GM19438 (cell line): ENCODE measurements around the gene PTPRS.
"Not testable (repeated sequence)": the region's sequence is repeated elsewhere in the genome, so short reads cannot be mapped to it uniquely, and the experiment has no call there.

Source experiments
- ATAC-seq: cut with Tn5 transposase; IDR thresholded peaks from one replicate; pipeline ENCODE4 v1.9.1; 2021; ENCODE audit warnings: low read depth; ENCODE audit not compliant: unreplicated experiment

PTPRS gene

DNA sequence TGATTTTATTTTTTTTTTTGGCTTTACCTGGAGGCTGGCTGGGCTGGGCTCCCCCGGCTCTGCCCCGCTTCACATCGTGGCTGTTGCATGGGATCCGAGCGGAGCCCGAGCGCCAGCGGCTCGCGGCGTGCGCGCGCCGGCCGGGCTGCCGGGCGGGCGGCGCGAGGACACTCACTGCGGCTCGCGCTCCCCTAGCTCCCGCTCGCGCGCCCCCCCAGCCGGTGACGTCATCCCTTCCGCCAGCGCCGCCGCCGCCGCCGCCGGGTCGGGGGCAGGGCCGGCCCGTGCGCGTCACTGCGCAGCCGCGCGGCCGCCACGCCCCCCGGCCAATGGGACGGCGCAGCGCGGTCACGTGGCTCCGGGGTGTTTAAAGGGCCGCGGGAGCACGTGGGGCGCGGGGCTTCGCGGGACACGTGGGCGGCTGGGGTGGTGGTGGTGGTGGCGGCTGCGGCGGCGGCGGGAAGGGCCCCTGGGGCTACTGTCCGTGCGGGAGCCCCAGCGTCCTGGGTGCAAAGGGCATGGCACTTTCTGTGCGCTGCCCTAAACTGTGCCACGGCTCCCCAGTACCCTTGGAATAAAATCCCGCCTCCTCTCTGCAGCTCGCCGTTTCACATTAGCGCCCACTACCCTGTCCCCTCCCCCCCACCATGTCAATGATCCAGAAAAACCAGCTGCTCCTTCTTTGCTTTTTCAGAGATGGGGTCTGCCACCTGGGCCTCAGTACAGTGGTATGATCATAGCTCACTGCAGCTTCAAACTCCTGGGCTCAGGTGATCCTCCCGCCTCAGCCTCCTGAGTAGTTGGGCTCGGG, at the start of gene PTPRS:
Gene PTPRS, minus strand, starts transcription at position 176 of the 811 bp plus-strand sequence. CDS start 54,672 bp downstream, outside the sequence.
- peak; percentile 58 for ATAC-seq

DNA sequence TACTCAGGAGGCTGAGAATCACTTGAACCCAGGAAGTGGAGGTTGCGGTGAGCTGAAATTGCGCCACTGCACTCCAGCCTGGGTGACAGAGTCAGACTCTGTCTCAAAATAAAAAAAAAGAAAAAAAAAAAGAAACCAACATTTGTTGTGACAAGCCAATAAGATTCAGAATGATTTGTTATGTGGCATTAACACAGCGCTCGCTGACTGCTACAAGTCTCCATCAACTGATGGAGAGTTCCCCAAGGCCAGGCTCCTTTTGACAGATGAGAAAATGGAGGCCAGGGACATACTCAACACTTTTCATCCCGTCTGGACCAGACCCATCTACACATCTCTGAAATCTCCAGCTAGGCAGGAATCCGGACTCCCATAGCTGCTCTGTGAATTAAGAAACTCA, 48.7 kb upstream of the PTPRS start:
- no peak for ATAC-seq

DNA sequence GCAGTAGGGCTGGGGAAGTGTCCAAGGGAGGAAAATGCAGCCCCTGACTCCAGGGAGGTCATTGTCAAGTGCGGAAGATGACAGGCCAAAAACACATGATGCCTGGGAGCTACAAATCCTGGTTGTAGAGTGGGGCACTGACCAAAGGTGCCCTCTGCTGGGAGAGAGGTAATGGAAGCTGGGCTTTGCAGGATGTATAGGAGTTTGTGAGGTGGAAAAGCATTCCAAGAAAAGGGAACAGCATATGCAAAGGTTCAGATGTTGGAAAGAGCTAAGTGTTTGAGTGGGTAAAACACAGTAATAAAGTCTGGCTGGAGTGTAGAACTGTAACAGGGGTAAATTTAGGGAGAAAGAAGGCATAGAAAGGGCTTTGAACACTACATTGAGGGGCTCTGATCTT, 46.9 kb upstream of the PTPRS start:
- ATAC-seq = no peak

DNA sequence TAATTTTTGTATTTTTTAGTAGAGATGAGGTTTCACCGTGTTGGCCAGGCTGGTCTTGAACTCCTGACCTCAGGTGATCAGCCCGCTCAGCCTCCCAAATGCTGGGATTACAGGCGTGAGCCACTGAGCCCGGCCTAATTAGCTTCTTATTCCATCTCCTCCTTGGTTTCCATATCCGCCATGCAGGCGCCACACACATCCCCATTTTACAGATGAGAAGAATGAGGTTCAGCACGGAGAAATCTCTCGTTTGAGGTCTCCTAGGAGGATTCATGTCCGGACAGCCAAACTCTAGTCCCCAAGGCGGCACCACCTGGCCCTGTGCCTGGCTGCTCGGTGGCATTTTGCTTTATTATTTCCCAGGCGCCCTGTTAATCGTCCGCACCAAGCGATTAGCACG, 46.2 kb upstream of the PTPRS start:
- no peak for ATAC-seq

DNA sequence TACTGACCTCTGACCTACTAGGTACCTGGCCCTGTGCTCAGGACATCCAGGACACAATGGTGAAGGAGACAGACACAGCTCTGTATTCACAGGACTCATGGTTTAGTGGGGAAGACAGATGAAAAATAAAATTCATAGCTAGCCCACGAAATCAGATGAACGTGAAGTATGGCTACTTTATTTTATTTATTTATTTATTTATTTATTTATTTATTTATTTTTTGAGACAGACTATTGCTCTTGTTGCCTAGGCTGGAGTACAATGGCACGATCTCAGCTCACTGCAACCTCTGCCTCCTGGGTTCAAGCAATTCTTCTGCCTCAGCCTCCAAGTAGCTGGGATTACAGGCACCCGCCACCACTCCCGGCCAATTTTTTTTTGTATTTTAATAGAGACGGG, 40.6 kb upstream of the PTPRS start:
- ATAC-seq = not testable (repeated sequence)

DNA sequence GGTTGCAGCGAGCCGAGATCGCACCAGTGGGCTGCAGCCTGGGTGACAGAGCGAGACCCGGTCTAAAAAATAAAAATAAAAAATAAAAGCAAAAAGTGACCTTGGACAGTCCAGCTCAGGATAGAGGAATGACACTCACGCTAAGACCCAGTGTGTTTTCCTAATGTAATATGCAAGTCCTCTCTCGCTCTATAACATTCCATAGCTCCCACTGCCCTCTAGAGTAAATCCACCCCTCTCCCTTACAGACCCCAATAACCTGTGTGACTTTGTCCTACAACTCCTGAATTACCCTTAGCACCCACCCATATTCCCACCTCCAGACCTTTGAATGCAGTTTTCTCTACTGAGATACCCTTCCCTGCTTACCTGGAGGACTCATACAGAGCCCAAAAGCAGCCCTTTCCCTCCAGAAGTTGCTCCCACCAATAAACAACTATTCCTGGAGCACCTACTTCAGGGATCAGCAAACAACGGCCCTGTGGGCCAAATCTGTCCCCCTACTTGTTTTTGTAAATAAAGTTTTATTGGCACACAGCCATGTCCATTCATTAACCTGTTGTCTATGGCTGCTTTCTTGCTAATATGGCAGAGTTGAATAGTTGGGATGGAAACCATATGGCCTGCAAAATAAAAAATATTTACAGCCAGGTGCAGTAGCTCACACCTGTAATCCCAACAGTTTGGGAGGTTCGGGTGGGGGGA, 39.8 kb upstream of the PTPRS start:
- no peak for ATAC-seq

DNA sequence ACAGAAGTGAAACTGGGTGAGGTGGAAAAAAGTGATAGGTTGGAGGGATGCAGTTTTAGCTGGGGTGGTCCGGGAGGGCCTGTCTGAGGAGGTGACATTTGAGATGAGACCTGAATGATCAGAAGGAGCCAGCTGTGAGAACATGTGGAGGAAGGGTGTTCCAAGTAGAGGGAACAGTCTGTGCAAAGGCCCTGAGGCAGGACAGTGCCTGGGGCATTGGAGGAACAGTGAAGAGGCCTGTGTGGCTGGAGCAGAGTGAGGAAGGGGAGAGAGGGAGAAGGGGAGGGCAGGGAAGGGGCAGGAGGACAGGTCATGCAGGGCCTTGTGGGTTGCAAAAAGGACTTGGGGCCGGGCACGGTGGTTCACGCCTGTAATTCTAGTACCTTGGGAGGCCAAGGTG, 36.3 kb upstream of the PTPRS start:
- no peak for ATAC-seq

DNA sequence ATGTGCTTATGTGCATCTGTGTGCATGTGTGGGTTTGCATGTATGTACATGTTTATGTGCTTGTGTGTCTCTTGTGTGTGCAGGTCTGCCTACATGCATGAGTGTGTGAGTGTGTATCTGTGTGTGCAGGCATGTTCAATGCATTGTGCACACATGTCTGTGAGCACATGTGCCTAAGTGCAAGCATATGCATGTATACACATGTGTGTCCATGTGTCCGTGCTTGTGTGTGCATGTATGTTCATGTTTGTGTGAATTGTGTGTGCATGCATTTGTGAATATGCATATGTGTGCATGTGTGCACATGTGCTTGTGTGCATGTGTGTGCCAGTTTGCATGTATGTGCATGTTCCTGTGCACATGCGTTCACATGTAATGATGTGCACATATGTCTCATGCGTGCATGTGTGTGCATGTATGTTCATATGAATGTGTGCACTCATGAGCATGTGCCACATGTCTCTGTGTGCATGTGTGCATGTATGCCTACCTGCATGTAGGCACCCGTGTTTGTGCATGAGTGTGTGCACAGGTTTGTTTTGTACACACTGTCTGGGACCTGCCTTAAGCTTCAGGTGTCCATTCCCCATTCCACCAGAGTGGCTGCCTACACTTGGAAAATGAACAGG, 32.1 kb upstream of the PTPRS start:
- ATAC-seq = no peak

DNA sequence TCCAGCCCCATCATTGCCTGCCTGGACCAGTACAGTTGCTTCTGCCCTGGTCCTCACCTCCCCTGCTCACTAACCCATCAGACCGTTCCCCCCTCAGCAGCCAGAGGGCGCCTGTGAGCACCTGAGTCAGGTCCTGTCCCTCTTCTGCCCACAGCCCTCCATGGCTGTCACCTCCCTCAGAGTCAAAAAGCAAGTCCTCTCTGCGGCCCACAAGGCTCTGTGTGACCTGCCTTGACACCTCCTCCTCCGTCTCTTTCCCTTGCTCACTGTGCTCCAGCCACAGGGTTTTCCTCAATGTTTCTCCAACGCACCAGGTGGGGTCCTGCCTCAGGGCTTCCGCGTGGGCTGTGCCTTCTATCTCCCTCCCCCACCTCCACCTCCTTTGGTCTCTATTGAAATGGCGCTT, 29.4 kb upstream of the PTPRS start:
- no peak for ATAC-seq

DNA sequence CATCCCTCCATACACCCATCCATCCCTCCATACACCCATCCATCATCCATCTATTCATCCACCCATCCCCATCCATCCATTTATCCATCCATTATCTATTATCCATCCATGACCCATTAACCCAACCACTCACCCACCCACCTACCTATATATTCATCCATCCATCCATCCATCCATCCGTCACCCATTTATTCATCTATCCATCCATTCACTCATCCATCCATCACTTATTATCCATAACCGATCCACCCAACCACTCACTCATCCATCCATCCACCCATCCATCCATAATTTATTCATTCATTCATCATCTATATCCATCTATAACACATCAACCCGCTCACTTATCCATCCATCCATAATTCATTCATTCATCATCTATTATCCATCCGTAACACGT, 28.7 kb upstream of the PTPRS start:
- ATAC-seq = no peak

DNA sequence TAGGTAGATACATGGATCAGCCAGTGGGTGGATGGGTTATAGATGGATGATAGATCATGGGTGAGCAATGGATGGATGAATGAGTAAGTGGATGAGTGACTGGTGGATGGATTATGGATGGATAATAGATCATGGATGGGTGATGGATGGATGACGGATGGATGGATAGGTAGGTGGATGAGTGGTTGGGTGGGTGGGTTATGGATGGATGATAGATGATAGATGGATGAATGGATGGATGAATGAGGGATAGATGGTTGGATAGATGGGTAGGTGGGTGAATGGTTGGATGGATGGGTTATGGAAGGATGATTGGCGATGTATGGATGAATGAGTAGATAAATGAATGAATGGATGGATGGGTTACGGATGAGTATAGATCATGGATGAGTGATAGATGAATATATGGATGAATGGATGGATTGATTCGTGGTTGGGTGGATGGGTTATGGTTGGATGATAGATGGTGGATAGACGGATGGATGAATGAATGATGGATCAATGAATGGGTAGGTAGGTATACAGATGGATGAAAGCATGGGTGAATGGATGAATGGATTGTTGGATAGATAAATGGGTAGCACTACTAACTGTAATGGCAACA, 27.0 kb upstream of the PTPRS start:
- ATAC-seq = no peak

DNA sequence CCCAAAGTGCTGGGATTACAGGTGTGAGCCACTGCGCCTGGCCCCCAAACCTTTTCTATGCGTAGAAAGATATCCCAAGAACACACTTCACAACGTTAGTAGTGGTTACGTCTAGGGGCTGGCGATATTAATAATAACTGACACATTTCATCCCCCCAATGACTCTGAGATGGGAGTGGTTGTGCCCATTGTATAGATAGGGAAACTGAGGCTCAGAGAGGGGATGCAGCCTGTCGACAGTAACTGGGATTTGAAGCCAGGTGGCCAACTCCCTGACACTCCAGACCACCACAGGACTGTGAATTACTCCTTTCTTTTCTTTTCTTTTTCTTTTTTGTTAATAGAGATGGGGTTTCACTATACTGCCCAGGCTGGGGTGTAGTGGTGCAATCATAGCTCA, 25.3 kb upstream of the PTPRS start:
- ATAC-seq = no peak

DNA sequence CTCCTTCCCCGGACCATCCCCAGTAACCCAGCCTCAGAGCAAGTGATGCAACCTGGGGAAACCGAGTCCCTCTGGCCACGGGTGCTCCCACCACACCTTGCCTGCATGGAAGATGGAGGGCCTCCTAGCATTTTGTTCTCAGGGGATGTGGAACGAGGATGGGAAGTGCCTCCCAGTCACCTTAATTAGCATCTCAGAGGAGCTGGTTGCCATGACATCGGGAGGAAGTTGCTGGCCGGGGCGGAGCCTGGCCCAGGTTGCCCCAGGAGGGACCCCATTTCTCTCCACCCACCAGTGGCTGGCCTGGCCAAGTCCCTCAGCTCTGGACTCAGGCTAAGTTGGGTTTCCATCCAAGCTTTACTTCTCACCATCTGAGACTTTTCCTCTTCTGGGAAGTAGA, 24.1 kb upstream of the PTPRS start:
- ATAC-seq = no peak

DNA sequence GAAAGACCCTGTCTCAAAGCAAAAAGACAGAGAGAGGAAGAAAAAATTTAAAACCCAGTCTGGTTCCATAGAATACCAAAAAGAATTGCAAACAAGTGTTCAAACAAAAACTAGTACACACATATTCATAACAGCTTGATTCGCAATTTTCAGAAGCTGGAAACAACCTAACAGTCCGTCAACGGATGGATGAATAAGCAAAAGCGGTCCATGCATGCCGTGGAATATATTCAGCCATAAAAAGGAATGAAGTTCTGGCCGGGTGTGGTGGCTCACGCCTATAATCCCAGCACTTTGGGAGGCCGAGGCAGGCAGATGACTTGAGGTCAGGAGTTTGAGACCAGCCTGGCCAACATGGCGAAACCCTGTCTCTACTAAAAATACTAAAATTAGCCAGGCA, 21.2 kb upstream of the PTPRS start:
- ATAC-seq = not testable (repeated sequence)

DNA sequence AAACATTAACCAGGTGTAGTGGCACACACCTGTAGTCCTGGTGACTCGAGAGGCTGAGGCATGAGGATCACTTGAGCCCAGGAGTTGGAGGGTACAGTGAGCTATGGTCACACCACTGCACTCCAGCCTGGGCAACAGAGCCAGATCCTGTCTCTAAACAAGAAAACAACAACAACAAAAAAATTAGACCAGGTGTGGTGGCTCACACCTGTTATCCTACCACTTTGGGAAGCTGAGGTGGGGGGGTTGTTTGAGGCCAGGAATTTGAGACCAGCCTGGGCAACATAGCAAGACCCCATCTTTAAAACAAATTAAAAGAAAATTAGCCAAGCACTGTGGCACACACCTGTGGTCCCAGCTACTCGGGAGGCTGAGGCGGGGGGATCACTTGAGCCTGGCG, 20.8 kb upstream of the PTPRS start:
- ATAC-seq = no peak

DNA sequence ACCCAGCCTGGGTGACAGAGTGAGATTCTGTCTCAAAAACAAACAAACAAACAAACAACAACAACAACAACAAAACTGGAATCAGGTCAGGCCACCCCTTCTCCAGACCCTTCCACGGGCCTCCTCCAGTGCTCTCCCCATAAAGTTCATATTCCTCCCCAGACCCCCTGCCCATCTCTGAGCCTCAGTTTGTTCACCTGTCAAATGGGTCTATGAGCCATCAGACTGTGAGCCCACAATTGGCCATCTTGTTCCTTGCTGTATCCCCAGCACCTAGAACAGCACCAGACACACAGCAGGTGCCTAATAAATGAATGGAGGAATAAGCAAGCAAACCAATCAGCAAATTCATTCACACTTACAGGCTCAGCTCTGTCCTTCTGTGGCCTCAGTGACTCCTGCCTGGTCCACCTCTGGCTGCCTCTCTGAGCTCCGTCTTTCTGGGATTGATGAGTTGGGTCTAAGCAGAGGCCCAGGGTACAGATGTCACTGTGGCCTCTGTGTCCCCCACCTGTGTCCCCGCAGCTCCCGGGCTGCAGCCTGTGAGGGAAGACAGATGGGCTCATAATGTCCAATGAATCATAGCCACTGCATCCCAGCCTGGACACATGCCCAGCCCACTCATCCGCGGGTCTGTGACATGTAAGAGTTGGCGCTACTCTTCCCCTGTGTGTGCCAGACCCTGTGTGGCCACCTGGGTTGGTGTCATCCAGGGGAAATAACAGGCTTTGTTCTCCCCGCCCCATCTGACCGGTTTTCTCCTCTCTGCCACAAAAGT, 19.6 kb upstream of the PTPRS start:
- ATAC-seq = no peak

DNA sequence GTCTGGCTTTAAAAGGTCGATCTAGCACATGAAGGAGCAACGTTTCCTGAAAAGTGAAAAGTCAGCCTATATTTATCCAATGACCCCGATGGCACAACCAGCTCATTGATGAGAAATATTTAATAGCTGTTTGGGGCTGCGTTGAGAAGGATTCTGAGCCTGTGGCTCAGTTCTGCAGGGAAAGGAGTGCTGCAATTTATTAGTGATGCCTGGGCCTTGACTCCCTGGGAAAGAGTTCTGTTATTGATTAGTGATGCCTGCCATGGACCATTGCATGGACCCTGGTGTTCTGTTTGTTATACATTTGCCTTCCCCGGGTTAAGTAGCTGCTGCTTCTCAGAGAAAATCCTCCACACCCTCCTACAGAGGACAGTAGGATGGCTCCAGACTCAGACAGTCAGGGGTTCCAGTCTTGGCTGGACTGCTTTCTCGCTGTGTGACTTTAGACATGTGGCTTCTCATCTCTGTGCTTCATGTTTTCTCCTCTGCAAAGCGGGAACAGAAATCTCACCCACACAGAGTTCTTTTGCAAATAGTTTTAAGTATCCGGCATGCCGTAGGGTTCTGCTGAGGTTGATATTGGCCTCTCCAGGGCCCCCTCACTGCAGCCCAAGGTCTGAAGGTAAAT, 17.7 kb upstream of the PTPRS start:
- ATAC-seq = no peak

DNA sequence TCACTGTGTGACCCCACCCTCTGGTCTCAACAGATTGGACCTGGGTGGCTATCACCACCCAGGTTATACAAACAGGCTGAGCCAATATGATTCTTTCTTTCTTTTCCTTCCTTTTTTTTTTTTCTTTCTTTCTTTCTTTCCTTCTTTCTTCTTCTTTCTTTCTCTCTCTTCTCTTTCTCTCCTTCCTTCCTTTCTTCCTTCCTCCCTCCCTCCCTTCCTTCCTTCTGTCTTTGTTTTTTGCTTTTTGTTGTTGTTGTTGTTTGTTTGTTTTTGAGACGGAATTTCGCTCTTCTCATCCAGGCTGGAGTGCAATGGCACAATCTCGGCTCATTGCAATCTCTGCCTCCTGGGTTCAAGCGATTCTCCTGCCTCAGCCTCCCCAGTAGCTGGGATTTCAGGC, 17.0 kb upstream of the PTPRS start:
- ATAC-seq = no peak

DNA sequence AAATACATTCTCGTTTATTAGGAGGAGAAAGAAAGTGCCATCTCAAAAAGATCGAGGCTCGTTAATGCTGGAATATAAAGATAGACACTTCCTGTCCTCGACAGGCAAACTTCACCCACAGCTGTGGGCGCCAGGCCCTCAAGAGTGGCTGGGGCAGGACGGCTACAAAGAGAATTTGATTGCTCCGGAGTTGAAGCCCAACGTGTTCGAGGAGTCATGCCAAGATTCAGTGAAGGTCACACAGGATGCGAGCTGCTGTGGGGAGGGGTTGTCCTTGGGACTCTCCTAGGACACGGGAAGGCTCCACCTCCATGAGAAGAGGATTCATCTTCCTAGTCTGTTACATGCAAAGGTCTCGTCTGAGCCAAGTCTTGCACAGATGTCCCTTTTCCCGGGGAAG, 16.3 kb upstream of the PTPRS start:
- ATAC-seq = no peak

DNA sequence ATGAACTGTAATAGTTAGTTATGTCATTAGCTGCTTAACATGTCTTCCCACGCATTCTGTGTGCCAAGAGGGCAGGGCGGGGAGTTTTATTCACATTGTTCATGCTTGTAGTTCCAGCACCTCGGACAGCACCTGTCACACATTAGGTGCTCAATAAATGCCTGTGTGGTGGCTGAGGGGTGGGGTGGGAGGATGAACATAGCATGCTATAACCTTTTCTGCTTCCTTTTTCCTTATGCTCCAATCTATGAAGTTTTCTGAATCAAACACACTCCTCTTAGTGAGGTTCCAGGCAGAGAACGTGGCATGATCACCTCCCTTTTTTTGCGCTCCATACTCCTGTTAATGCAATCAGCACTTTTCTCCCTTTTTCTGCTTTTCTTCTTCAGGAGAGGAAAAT, 15.8 kb upstream of the PTPRS start:
- ATAC-seq = no peak
